HG03378 (cell line): Measurements from ENCODE around the gene MCC.

Source experiments
- ATAC-seq: cut with Tn5 transposase; IDR thresholded peaks from one replicate; pipeline ENCODE4 v1.9.1; 2021; ENCODE audit warnings: mild to moderate bottlenecking, moderate library complexity; ENCODE audit not compliant: unreplicated experiment

MCC gene

DNA sequence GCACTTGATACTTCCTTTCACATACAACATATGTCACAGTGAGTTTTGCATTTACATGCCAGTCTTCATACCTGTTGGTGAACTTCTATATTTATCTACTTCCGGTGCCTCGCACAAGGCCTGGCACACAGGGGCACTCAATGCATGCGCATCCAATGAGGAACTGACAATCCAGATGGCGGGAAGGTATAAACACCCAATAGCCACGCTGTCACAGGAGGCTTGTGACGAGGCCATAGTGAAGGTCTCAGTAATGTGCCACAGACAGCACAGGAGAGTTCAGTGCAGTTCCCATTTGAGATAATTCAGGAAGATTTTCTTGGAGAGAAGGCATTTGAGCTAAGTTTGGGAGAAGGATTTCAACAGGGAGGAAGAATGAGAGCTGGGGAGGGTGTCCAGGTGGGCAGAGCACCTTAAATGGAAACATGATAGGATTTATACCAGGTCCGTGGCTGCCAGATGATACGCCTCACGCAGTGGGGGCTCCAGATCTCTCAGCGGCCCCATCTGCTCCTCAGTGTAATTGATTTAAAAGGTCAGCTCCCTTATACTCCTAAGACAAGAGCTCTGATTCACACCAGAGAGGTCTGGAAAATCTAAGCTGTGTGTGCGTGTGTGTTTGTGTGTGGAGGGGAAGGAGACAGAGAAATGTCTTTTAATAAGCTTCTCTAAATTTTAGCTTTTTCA lies 305.5 kb downstream of the MCC start:
- no peak for ATAC-seq

DNA sequence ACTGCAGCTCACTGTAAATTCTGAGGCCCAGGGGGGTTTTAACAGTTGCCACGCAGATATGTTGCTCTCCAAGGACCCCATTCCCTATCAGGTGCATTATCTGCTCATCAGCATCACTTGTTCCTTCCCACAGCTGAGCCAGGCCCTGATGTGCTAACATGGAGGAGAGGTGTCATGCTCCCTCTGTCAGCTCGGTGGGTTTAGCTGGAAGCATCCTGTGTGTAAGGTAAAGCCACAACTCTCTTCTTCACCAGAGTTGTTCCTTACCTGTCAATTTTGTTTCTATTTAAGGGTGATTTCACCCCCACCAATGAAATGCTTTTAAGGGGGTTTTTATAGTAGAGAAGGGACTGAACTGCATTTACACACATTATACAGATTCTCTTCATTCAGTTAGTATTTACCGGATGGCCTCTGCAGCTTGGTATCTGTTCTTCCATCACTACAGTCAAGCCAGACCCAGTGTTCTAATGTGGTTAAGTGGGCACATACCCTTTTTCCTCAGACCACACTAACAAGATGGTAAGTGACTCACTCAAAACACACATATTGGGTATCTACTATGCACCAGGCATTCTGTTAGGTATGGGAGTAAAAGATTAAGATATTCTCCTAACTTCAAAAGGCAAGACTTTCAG lies 306.3 kb downstream of the MCC start:
- ATAC-seq = no peak

DNA sequence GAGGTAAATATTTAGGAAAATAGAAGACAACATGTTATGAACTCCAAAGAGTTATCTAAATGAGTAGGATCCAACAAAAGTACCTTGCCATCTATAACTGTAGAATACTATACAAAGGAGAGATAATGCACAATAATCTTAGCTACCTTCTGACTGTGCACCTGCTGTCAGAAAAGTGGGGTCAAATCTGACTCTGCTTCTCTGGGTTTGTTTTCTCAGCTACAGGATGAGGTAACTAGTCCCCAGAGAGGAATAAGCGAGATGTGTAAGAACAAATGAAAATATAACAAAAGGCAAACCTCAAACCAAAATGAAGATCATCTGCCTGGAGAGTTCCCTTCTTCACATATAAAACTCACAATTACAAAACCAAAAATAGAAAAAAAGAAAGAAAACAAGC lies 306.8 kb downstream of the MCC start:
- ATAC-seq = no peak

DNA sequence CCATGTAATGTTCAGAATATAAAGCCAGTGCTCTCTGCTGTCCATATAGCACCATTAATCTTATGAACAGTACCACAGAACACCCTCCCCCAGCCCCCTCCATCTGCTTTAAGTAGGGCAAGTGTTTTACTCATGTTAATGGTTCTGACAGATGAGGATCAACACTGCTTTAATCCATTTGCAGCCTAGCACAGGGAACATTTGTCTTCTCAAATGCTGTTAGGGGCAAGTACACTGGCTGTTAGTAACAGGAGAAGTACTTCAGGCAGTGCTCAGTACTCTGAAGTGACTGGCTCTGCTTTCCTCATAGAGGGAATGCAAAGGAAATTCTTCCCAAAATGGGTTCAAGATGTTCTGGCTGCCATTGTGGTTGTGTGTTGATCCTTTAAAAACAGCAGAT lies 309.1 kb downstream of the MCC start:
- ATAC-seq = no peak

DNA sequence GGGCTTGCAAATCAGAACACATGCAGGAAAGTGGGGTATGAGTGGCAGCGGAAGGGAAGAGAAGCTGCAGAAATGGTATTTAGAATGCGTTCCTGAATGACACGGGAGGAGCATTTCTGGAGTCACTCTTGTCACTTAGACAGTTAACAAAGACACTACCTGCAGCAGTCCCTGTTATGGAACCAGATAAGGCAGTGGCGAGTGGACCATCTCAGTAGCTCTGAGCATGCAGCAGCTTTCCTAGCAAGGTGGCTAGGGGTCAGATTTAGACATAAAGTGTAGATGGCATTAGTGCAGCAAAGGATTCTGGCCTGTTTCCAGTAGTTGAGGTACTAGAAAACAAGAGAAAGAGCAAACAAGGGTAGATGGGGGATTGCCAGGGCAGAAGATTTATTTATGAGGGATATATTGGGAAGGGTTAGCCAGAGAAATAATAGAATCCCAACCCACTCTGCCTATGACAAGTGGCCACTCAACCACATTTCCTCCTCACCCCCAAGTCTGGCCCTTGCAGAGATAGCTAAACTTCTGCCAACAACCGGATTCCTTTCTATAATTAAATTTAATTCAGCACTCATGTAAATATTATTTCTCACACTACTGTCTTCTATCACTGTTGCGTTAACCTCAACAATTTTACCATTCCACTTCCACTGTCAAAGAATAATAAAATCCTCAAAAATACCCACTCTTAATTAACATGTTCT lies 310.0 kb downstream of the MCC start:
- ATAC-seq = no peak

DNA sequence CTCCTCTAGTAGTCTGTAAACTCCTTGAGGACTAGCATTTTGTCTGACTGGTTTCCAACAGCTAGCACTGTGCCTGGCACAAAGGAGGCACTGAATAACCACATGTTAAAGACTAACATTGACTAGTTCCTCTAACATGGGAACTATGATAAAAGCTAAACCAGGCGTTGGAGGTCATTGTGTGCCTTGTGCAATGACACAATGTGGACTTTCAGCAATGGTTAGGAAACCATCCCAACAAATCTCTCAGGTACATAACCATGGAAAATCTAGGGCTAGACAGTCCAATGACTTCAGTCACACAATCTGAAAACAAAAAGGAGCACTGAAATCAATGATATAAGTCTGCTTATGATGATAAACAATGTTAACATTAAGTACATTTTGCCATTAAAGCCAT lies 311.0 kb downstream of the MCC start:
- no peak for ATAC-seq

DNA sequence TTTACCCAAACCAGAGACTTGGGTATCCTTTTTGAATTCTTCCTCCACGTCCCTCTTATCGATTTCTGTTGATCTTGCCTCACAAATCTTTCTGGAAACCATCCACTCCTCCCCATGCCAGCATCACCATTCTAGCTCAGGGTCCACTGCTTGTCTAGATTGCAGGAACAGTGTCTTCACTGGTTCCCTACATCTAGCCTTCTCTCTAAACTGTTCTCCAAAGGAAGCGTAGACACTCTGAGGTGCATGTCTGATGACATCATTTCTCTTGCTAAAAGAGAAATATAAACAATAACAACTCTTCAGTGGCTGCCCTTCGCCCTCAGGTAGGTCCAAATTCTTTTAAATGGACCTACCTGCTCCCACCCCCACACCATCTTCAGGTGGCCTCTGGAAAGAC lies 311.5 kb downstream of the MCC start:
- ATAC-seq = no peak

DNA sequence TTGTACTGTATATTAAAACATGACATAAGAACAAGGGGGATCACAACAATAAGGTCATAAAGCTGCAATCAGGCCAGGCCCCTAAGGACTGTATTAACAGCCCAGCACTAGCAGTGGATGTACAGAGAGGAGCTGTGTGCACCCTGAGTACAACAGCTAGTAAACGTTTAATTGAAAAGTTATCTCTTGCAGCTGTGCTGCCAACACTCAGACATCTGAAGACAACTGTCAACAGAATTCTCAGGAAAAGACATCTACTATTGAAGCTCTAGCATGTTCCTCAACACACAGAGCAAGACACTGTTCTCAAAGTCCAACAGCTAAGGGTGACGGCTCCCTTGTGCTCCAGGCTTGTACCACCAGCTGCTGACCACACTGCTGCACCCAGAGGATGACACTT lies 312.1 kb downstream of the MCC start:
- no peak for ATAC-seq

DNA sequence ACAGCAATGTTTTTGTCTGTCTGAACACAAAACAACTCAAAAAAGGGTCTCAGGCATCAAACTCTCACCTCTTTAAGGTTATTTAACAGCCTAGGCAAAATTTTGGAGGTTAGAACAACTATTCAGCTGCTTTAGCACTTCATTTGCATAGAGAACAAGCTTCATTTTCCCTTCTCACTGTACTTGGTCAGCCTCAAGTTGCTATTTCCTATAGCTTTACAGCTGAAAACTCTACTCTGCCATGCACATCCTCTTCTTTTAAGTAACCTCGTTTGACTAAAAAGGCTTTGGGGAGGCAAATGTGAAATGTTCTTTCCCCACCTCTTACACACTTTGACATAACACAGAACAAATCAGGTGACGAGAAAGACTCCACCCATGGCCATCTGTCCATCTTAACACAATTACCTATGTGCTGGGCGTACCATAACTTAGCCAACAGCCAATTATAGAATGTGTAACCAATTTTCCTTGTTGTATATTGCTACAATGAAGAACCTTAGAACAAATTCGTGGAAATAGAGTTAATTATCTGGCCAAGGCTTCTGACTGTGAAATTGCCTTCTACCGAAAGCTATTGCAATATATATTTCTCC lies 315.9 kb downstream of the MCC start:
- ATAC-seq = no peak

DNA sequence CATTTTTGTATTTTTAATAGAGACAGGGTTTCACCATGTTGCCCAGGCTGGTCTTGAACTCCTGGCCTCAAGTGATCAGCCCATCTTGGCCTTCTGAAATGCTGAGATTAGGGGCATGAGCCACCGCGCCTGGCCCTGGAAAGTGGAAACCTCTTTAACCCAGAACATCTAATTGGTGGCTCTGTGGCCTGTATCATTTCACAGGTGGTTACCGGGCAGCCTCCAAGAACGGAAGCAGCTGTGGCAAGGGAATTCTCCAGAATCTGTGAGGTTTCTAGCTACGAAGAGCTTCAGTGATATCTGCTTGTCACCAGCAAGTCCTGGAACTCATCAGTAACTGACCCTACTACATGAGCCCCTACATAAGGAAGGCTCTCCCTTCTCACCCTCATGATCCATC lies 316.7 kb downstream of the MCC start:
- ATAC-seq = no peak

DNA sequence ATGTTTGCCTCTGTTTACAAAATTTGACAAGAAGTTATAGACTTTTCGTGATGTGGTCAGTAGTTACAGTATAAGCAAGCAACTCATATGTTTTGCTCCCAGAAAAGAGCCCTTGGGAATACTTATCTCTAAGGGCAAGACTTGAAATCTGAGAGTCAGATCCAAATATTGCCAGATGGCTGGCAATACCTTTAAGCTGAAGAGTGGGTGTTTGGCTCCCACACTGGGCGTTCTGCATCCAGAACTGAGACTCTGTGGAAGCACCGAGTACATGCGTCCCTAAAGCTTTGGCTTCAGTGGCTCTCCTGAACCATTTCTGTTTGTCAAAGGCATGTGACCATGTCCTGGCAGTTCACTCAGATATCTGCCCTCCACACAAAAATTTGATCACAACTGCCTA lies 317.5 kb downstream of the MCC start:
- ATAC-seq = no peak

DNA sequence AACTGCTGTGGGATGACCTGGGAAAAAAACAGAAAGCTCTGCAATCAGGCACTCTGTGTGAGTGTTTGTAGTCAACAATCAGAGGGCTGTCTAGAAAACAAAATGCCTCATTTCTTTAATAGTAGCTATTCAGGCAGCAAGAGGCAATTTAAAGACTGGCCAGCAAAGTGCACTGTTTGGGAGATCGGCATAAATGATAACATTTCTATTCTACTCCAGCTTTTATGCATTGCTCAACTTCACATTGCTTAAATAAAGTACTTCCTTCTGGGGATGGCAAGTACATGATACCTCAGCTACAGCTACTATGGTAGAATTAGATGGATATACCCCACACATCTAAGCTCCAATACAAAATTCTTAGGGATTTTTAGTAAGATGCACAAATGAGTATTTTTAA lies 318.5 kb downstream of the MCC start:
- no peak for ATAC-seq

DNA sequence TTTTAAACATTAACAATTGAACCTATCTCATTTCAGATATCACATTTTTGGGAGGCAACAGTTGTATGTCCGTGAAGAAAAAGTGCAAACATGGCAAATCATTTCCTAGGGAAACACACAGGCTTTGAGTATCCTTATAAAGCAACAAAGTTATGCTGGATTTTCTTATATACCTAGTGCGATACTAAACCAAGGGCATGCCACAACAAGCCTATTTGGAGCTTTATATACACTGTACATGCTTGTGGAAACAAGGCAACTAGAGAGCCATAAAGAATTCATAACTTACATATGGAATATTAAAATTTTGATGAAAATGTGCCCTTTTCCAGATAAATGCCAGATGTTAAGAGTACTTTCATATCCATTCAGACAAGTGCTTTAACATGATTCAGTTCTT lies 320.3 kb downstream of the MCC start:
- ATAC-seq = no peak

DNA sequence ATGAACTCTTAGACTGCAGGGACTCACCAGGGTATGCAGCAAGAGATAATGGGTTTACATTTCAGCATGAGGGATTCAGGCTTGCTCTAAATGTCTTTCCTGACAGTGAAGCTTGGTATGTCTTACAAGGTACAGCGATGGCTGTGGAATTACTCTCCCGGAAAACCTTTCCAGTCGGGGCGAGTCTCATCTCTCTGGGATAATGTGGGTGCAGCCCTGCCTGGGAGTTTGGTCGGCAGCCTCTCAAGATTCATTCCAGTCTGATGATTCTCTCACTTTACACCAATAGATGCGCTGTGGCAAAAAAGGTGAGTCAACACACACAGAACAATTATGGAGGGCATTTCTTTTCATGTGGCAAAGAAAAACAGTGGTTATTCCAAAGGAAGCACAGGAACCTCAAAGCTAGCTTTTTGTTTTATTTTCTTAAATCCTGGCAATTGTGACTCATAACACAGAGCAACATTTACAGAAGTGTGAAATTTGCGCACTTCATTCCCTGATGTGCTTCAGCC lies 321.3 kb downstream of the MCC start:
- ATAC-seq = no peak

DNA sequence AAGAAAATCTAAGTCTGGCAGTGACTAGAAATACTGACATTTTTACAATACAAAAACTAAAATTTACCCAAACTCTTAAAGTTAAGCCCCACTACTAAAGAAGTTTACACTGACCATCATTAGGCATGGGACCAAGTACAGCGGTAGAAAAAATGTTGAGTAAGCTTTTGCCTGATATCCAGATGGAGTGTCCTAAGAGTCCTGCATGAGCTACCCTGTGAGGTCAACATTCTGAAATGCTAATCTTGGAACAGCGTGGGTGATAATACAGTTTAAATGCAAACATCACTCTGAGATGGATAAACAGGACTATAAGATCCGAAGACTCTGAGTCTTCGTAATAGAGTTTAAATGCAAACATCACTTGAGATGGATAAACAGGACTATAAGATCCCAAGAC lies 322.0 kb downstream of the MCC start:
- no peak for ATAC-seq

DNA sequence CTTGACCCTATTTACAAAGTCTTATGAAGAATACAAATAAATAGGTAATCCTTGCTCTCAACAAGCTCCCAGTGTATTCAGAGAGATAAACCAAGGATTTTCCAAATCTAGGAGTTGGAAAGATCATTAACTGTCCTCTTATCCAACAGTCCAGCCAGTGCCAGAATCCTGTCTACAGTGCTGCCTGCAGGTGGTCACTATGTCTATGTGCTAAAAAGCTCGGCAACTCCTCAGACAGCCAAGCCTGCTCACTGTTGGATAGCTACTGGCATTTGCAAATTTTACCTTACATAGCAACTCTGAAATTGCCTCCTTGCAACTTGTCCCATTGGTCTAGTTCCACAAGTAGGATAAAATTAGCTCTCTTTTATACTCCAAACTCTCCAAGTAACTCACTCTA lies 324.2 kb downstream of the MCC start:
- no peak for ATAC-seq

DNA sequence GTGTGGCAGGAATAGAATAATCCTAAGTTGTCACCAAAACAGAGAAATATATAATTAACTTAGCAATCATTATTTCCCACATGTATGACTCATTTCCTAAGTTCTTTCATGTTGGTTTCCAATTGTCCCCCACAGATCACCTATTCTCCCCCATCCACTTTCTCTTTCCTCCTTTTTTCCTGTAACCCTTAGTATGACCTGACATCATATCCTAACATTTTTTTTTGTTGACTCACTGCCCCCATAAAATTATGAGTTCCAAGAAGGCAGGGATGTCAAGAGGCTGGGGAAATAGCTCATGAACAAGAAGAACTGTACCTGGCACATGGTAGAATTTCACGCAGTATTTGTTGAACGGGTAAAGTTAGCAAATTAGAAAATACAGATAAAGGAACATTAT lies 324.9 kb downstream of the MCC start:
- no peak for ATAC-seq

DNA sequence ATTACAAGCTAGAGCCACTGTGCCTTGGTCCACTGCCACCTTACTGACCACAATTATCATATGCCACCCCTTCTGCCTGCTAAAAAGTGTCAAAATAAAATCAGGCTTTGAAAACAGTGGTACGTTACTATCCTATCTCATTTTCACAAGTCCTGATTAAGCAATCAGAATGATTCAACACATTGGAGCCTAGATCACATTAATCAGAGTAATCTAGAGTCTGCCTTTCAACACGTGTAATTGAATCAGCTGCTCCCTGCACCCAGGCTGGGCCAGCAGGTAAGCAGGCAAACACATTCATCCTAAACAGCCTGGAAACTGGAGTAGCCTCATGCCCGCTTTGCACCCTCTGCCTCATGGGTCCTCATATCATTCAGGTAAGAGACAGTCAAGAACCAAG lies 325.5 kb downstream of the MCC start:
- no peak for ATAC-seq

DNA sequence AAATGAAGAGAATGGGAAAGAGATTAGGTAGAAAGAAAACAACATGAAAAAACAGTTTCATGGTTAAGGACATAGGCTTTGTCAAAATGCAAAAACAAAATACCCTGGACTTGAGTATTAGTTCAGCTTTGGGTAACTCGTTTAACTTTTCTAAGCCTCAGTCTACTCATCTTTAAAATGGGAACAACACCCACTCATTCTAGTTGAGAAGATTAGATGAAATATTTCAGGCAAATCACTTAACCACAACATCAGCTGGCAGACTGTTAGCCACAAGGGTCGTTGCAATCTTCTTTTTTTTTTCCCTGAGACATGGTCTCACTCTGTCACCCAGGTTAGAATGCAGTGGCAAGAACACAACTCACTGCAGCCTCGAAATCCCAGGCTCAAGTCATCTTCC lies 326.0 kb downstream of the MCC start:
- ATAC-seq = no peak

DNA sequence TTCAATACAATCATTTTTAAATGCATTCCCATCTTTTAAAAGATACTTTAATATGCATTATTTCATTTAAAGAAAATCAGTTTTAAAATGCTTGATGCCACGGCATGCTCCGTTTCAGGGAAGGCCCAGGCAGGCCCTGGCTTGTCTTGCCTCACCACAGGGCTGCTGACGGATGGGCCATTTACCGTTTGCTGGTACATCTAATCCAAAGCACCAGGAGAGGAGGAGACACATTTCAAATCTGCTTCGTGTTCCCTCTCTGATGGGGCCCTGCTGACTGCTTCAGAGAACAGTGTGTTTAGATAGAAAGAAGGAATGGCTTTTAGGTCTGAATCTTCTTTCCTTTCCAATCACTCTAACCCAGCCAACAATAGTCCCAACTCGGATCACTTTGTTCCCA lies 326.4 kb downstream of the MCC start:
- no peak for ATAC-seq

DNA sequence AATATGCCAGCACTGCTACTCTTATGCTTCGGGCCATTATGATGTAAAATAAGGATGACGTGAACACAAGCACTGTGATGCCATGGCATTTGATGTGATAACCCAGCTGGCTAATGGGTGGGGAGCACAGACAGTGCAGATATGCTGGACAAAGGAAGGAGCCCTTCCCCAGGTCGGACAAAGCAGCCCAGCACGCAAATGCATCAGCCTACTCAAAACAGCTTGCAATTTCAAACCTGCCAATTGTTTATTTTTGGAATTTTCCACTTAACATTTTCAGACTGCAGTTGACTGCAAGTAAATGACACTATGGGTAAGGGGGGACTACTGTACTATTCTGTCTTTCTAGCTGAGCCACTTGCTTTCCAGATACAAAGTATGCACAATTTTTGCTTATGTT lies 330.4 kb downstream of the MCC start:
- no peak for ATAC-seq
